ENCODE results near the gene TPK1. TPM values are rescaled to one million over a fixed set of nuclear protein-coding genes. Genes with fewer than 3 reads are reported as not detected.

The TPK1 gene
- total and polyA plus RNA-seq, 2 donors (not counting 1 experiment from before 2014, with no cell fraction given), result 2.4 to 4.1 TPM

DNA sequence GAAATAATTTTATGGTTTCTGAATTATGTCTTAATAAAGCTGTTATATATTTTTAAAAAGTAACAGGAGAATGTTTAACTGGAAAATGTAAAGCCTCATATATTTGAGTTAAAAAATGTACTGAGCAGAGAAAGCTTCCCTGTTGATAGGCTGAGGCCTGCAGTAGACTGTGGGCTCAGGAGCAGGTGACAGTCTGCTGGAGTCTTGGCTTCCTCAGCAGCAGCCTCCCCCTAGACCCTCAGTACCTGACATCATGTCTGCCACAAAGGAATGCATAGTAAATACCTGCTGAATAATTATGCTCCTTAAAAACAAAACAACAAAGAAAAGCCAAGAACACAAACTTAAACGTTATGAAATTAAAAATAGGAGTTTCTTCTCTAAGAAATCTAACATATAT is 358.5 kb downstream of the TPK1 start:
- Histone ChIP-seq H3K4me2 (ENCODE audit: extremely low read depth, insufficient read depth, low read length) (no peak overlapping the region), H3K36me3 (ENCODE audit: control insufficient read depth, insufficient read depth, low read length) (no peaks in the 10 kb centered on the region), H3K27ac (ENCODE audit: insufficient read depth, low read length) (no peak overlapping the region), H3K9ac (ENCODE audit: insufficient read depth, low read length) (no peak overlapping the region), H2AFZ (ENCODE audit: low read length) (no peak overlapping the region), H3K4me1 (ENCODE audit: control insufficient read depth, extremely low read depth, insufficient read depth, low read length) (no peaks in the 10 kb centered on the region), H3K9me3 (ENCODE audit: control insufficient read depth, insufficient read depth, low read depth, low read length) (no peaks in the 10 kb centered on the region), H3K4me3 (replicated peaks in 1 of 4; ENCODE audit: control extremely low read depth in 1 of 4, insufficient read depth in 1 of 4, low read depth in 3 of 4, low read length in 4 of 4) (no peak overlapping the region), H3K79me2 (ENCODE audit: control insufficient read depth, insufficient read depth, low read length) (no peaks in the 10 kb centered on the region), H4K20me1 (ENCODE audit: control insufficient read depth, extremely low read depth, insufficient read depth, low read length) (no peaks in the 10 kb centered on the region), H3K27me3 (ENCODE audit: control insufficient read depth, insufficient read depth, low read length) (no peaks in the 10 kb centered on the region)
- TF ChIP-seq EZH2 (IDR thresholded peaks at IDR 0.05; ENCODE audit: low read length, missing control alignments), result no peak
- TF ChIP-seq, protein P1, sequence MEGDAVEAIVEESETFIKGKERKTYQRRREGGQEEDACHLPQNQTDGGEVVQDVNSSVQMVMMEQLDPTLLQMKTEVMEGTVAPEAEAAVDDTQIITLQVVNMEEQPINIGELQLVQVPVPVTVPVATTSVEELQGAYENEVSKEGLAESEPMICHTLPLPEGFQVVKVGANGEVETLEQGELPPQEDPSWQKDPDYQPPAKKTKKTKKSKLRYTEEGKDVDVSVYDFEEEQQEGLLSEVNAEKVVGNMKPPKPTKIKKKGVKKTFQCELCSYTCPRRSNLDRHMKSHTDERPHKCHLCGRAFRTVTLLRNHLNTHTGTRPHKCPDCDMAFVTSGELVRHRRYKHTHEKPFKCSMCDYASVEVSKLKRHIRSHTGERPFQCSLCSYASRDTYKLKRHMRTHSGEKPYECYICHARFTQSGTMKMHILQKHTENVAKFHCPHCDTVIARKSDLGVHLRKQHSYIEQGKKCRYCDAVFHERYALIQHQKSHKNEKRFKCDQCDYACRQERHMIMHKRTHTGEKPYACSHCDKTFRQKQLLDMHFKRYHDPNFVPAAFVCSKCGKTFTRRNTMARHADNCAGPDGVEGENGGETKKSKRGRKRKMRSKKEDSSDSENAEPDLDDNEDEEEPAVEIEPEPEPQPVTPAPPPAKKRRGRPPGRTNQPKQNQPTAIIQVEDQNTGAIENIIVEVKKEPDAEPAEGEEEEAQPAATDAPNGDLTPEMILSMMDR (conservative IDR thresholded peaks at IDR 0.05 in 1 of 2, IDR thresholded peaks at IDR 0.05 in 1 of 2; ENCODE audit: low read depth in 1 of 2, low read length in 2 of 2), result no peak
- no peak for DNase-seq (ENCODE audit: low read depth in 2 of 2)

DNA sequence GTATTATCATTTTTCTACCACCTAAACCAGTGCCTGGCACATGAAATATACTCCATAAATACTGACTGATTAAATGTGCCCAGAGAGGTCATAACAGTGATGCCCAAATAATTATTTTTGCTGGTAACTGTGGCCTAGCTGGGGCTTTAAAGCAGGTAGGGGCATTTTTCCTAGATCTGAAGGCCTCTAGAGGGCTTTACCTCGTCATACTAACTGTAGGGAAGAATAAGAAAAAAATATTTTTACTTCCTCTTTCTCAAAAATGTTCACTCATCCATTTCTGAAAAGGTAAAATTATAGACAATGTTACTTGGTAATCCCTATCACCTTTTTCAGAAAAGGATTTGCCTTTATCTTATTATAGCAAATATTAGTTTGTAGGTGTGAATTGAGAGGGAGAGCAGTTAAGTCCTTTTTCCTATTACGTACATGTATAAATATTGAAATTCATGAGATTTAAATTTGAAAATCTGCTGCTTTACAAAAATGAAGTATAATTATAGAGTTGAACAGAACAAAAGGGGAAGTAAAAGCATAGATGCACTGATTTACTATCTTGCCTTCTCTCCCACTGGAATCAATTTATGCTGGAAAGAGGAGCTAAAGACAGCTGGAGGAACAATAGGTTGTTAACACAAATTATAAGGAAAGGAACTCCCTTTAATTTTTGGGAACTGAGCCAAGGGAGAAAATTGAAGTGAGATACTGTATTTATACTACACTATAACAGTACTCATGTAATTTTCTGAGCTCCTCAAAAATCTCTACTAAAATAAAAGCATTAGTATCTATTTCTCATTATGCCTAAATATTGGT is 360.8 kb downstream of the TPK1 start:
- Histone ChIP-seq H3K9ac (ENCODE audit: insufficient read depth, low read length) (no peak overlapping the region), H3K4me3 (replicated peaks in 1 of 4; ENCODE audit: control extremely low read depth in 1 of 4, insufficient read depth in 1 of 4, low read depth in 3 of 4, low read length in 4 of 4) (no peak overlapping the region), H3K4me2 (ENCODE audit: extremely low read depth, insufficient read depth, low read length) (no peak overlapping the region), H3K79me2 (ENCODE audit: control insufficient read depth, insufficient read depth, low read length) (no peaks in the 10 kb centered on the region), H3K36me3 (ENCODE audit: control insufficient read depth, insufficient read depth, low read length) (no peaks in the 10 kb centered on the region), H3K9me3 (ENCODE audit: control insufficient read depth, insufficient read depth, low read depth, low read length) (no peaks in the 10 kb centered on the region), H3K27me3 (ENCODE audit: control insufficient read depth, insufficient read depth, low read length) (no peaks in the 10 kb centered on the region), H2AFZ (ENCODE audit: low read length) (no peak overlapping the region), H3K4me1 (ENCODE audit: control insufficient read depth, extremely low read depth, insufficient read depth, low read length) (no peaks in the 10 kb centered on the region), H4K20me1 (ENCODE audit: control insufficient read depth, extremely low read depth, insufficient read depth, low read length) (no peaks in the 10 kb centered on the region), H3K27ac (ENCODE audit: insufficient read depth, low read length) (no peak overlapping the region)
- no peak for DNase-seq (ENCODE audit: low read depth in 2 of 2)
- TF ChIP-seq EZH2 (IDR thresholded peaks at IDR 0.05; ENCODE audit: low read length, missing control alignments), result no peak
- TF ChIP-seq, protein P1 (conservative IDR thresholded peaks at IDR 0.05 in 1 of 2, IDR thresholded peaks at IDR 0.05 in 1 of 2; ENCODE audit: low read depth in 1 of 2, low read length in 2 of 2), result no peak

DNA sequence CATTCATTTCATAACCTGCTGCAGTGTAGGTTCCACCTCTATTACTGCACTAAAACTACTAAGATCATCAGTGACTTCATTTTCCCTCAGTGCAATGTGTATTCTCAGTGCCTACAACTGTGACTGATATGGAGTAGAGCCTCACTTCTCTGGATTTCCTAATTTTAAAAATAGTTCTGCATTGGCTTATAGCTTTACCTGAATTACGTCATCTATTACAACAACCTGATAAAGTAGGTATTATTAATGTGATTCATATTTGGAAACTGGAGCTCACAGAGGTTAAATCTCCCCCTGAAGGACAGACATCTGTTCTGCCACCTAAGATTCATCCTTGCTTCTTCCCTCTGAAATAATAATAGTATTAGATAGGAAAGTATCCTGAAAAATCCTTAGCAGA is 361.5 kb downstream of the TPK1 start:
- H4K20me1 ChIP-seq (ENCODE audit: control insufficient read depth, extremely low read depth, insufficient read depth, low read length), result no peaks in the 10 kb centered on the region
- H3K27ac ChIP-seq (ENCODE audit: insufficient read depth, low read length), result no peak overlapping the region
- no peak overlapping the region for H3K4me3 ChIP-seq (replicated peaks in 1 of 4; ENCODE audit: control extremely low read depth in 1 of 4, insufficient read depth in 1 of 4, low read depth in 3 of 4, low read length in 4 of 4)
- H3K27me3 ChIP-seq (ENCODE audit: control insufficient read depth, insufficient read depth, low read length), result no peaks in the 10 kb centered on the region
- H3K9me3 ChIP-seq (ENCODE audit: control insufficient read depth, insufficient read depth, low read depth, low read length), result no peaks in the 10 kb centered on the region
- no peaks in the 10 kb centered on the region for H3K79me2 ChIP-seq (ENCODE audit: control insufficient read depth, insufficient read depth, low read length)
- no peak for DNase-seq (ENCODE audit: low read depth in 2 of 2)
- H3K36me3 ChIP-seq (ENCODE audit: control insufficient read depth, insufficient read depth, low read length), result no peaks in the 10 kb centered on the region
- H3K9ac ChIP-seq (ENCODE audit: insufficient read depth, low read length), result no peak overlapping the region
- TF ChIP-seq, protein P1 (conservative IDR thresholded peaks at IDR 0.05 in 1 of 2, IDR thresholded peaks at IDR 0.05 in 1 of 2; ENCODE audit: low read depth in 1 of 2, low read length in 2 of 2), result no peak
- TF ChIP-seq EZH2 (IDR thresholded peaks at IDR 0.05; ENCODE audit: low read length, missing control alignments), result no peak
- H3K4me1 ChIP-seq (ENCODE audit: control insufficient read depth, extremely low read depth, insufficient read depth, low read length), result no peaks in the 10 kb centered on the region
- H2AFZ ChIP-seq (ENCODE audit: low read length), result no peak overlapping the region
- no peak overlapping the region for H3K4me2 ChIP-seq (ENCODE audit: extremely low read depth, insufficient read depth, low read length)
